ENCODE results near the gene CLDN20.

CLDN20 gene

DNA sequence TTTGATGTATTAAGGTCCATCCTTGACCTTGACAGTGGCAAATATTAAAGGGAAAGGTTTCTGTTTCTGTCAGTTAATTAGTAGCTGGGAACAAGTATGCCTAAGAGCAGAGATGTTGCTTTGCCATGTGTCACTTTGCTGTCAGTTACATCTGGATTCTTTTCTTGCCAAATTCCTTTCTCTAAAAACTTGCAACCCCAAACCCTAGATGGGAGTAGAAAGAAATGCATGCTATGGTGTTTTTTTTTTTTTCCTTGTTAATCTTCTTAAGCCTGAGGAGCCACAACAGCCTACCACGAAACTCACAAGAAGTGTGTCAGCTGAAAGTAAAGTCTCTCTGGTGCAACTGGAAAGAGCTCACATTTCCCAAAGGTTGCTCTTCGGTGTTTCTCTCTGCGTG, 18.0 kb upstream of the CLDN20 start:
- DNase-seq, result no peak

DNA sequence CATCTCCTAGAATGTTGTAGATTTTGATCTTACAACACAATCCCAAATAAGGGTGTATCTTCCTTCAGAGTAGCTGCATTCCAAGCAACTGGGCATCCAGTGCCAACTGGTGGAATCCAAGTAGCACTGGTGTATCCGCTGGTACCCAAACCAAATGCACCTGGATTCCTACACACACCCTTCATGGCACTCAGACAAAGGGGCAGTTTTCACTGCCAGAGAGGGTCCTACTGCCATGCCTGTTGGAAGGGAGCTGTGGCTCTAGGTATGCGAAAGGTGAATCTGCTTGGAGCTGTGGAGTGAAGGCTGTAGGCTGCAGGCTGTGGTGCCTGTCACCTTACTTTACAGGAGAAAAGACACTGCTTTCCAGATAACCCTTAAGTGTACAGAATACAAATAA, 17.0 kb upstream of the CLDN20 start:
- DNase-seq, result no peak

DNA sequence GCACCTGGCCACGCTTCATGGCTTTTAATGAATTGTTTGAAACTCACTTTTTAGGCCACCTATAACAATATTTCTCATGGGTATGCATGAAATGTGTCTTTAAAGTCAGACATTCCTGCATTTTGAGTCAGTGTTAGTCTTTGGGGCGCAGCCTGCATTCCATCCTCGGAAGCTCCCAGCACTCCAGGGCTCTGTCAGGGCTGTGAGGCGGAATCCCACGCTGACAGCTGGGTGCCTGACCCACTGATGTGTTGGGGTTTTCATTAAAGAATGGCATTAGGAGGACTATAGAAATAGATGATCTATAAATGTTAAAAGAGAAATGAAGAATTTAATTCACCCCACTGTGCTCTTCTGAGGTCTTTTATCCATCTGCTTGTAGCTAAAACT, 16.2 kb upstream of the CLDN20 start:
- DNase-seq, result no peak

DNA sequence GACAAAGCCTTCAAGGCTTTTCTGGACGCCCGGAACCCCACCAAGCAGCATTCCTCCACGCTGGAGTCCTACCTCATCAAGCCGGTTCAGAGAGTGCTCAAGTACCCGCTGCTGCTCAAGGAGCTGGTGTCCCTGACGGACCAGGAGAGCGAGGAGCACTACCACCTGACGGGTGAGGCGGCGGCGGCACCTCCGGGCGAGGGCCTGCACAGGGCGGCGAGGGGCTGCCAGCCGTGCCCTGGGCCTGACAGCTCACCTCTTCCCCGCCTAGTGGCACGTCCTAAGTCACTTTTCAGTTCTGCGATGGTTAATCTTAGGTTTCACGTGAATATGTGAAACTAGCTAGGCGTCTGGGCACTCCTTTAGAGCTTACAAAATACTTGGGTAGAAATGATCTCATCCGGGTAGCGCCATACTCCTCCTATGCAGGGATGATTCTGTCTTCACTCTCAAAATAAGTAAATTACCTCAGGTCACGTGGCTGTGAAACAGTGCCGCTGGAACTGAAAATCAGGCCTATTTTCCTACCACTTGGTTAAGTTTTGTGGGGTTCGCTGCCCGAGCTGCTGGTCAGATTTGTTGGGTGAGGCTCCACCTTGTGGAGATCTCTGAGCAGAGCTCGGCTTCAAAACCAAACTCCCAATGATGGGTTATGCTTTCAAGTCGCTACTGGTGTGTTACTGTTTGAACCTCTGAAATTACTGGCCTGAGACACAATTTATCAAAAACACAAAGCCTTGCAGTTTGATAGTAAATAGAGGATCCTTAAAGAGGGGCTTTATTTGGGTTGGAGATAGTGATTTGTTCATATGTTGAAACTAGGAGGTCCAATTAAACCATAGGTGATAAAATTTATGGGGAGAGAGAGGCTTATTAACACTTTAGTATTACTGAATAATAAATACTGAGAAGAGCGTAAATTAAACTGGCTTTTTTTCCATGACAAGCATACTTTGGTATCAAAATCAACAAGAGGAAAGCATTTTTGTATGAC, 15.5 kb upstream of the CLDN20 start:
- DNase-seq, result no peak

DNA sequence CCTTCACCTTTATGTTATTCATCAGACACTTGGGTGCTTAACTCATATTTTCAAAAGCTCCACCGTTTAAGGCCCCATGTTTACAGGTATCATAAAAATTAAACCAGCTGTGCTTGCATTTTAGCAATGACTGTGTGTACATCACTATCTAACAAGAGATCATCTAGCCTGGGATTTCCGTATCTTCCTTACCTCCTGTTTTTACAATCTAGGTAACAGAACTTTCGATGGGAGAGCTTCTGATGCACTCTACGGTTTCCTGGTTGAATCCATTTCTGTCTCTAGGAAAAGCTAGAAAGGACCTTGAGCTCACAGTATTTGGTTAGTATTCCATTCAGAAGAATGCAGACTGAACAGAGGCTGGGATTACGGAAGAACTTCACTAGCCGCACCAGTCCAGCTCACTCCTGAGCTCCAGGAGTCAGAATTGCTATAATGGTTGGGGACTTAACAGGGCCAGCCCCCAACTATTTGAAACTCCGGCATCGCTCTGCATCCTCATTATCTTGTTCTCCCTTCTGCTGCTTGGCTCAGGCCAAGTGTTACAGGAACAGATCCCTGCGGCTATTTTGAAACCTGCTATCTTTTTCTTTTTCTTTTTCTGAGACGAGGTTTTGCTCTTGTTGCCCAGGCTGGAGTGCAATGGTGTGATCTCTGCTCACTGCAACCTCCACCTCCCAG, 13.0 kb upstream of the CLDN20 start:
- DNase-seq, result no peak

DNA sequence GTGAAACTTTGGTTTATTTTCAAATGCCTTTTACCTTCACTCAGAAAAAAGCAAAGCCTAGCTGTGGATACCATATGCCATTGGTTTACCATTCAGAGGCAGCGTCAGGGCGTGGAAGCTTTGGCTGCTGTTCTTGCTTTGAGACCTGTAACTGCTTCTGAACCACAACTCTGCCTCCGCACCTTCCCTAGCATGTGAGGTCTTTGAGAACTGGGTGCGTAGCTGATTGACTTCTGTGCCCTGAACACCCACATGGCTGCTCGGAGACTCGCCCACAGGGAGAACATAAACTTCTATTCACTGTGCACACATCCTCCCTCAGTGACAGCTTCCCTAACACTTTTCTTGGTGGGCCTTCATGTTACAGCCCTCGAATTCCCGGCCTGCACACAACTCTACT, 11.2 kb upstream of the CLDN20 start:
- DNase-seq, result no peak

DNA sequence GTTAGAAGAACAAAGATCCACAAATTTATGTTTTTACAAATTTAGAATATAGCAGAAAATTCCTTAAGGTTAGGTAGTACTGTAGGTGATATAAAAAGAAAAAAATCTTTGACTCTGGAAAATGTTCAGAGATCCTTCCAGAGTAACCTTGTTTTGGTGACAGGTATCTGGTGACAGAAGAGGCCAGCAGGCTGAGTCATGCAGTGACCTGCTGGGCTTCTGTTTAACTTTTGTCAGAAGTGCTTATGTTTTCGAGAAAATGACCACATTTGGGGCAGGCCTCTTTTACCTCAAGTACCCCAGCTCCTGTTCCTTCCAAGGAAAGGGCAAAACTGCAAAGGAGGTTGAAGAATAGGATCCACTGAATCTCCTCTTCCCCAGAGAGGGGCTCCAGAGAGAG, 10.5 kb upstream of the CLDN20 start:
- DNase-seq, result no peak

DNA sequence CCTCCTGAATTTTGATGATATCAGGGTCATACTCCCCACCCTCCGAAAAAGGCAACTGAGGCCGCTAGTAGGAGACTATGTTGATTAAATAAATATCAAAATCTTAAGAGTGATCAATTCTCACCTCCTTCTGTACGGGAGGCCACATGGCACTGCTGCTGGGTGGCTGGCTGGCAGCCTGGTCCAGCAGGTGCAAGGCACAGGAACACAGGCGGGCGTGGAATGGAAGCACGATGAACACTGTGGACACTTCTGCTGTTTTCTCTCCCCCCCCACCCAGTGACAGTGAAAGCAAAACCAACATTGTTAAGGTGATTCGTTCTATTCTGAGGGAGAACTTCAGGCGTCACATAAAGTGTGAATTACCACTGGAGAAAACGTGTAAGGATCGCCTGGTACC, 9.7 kb upstream of the CLDN20 start:
- DNase-seq, result no peak

DNA sequence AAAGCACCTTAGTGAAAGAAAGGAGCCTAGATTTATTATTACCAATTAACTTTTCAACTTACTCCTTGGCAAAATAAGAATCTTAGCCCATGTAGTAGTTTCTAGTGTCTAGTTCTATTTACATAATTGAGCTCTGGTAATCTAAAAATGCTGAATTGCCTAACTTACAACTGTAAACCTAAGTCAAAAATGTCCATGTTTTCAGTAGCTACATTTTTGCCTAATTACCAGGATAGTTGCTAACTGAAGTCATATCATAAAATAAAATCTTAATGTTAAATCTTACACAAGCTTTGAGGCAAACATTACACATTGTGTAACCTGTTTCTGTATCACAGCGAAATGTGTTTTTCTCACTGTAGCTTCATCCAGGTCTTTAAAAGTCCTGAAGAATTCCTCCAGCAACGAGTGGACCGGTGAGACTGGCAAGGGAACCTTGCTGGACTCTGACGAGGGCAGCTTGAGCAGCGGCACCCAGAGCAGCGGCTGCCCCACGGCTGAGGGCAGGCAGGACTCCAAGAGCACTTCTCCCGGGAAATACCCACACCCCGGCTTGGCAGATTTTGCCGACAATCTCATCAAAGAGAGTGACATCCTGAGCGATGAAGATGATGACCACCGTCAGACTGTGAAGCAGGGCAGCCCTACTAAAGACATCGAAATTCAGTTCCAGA, 7.6 kb upstream of the CLDN20 start:
- no peak for DNase-seq

DNA sequence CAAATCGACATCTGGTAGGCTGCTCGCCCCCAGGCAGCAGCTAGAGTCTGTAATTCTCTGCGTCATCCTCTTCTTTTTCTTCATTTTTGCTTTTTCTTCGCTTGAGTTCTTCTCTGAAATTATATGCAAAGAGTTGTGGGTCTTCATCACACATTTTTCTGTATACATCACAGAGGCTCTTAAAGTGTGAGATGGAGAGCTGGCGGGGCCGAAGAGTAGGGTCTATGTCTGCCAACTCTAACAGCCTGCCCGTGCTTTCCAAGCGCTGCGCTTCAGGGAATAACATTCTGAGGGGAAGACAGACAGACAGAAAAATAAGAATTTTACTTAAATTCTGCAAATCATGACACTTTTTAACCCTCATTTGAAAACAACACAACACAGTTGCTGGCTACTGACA, 6.0 kb upstream of the CLDN20 start:
- DNase-seq, result no peak

DNA sequence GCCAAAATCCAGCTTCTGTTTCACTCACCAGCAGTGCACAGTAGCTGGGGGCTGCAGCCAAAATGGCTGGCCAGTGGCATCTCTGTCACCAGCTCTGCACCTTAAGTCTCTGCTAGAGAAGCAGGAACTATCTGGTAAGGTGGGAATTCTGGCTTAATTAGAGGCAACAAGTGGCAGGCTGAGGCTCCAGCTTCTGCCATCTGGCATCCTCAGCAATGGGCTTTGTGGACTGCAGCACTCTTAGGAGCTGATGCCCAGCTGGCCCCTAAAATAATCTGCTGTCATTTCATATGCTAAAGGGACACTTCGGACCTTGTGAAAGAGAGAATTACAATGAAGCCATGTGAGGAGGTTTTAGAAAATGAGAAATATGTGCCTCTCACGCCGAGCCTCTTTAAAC, 4.6 kb upstream of the CLDN20 start:
- DNase-seq, result no peak

DNA sequence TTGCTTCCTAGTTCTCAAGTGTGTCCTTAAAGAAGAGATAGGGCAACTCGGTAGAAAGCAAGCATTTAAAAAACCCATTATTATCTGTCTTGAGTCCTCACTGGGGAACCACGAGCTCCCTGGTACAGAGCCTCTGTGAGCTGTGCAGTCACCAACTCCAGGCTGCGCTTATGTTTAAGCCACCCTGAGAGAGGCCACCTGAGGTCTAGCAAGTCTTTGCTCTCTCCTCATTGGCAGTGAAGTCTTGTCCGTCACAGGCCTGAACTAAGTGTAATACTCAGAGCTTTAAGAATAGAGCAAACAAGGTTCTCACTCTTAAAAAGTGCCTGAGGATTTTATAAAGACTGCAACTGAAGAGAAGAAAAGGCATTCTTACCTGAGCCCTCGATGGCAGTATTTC, 3.9 kb upstream of the CLDN20 start:
- DNase-seq, result no peak

DNA sequence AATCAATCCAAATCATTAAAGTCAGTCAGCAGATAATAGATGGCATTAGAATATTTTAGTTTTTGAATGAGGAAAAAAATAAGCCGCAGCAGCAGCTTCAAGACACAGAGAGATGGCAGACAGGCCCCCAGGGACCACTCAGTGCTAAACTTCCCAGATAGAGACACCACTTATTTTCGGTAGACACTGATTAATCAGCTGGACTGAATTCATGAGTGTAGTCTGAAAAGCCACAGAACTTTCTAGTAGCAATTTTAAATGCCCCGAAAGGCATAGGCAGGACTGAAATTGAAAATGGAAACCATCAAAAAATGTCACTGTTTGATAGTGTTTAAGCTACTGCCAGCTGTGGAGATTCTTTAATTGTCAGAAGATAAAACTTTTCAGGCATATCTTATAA, 3.1 kb upstream of the CLDN20 start:
- no peak for DNase-seq

DNA sequence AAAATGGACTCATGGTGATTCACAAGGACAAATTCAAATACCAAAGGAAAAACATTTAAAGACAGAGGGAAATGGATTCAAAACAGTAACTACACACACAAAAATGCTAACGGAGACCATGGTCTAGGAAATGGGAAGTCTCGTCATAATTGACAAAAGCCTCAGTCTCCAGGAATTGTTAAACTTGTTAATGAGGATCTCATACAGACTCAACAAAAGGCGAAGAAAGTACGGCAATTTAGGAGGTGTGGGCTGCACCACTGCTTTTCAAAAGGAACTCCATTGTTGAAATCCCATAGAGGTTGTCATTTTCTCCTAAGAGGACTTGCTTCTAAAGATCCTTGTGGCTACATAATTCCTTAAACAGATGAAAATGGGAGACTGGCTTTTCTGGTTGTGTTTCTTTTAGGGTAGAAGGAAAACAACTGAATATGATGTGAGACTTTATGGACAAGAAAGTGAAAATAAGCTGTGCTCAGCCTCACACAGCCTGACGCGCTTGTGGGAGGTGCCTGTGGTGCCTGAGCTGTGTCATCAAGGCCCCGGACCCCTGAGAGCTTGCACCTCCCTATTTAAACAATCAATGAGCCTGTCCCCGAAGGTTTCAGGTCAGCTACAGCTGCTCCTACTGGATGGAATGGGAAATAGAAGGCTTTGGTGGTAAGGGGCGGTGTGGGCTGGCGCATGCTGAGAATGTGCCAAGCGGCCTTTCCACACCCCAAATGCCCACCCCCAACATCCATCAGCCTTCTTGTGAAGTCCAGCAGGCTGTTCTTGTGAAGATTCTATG, 2.5 kb upstream of the CLDN20 start:
- no peak for DNase-seq

DNA sequence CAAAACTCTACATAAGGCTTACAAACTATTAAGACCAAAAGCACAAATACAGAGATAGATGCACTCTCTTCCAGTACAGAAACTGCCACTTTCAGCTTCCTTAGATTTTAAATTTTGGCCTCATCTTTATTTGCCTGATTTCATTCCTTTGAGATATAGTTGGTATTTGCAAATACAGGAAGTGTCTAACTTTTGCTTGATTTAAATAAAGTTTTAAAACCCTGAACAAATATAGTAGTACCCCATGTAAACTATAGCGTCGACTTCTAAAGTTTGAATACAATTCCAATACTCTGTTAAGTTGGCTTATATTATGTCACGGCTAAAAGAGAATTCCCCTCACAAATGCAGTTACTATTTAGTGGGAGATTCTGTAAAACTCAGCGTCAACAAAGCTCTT, 1.2 kb upstream of the CLDN20 start:
- DNase-seq, result no peak

DNA sequence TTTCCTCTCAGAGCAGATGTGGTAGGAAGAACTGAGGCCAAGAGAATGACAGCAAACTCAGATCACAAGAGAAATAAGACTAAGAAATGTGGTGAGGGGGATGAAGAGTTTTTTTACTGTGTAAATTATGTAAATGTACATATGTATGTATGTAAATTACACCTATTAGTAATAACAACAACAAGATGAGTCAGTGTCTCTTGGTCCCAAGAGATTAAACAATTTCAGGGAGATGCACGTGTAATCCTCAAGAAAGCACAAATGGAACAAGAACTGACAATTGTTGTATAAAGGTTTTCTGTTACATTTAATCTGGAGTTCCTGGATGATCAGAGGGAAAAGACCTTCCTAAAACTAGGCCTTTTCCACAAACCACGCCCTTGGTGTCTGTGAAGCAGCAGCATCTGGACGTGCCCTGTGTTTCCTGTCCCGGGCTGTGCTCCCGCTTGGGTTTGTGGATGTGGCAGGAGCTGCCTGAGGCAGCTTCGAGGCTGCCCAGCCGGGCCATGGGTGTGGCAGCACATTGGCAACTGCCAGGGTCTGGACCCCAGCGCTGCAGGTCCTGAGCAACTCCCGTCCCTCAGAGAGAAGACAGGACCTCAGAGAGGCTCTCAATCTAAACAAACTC, 994 bp downstream of the CLDN20 start:
- DNase-seq, result no peak

DNA sequence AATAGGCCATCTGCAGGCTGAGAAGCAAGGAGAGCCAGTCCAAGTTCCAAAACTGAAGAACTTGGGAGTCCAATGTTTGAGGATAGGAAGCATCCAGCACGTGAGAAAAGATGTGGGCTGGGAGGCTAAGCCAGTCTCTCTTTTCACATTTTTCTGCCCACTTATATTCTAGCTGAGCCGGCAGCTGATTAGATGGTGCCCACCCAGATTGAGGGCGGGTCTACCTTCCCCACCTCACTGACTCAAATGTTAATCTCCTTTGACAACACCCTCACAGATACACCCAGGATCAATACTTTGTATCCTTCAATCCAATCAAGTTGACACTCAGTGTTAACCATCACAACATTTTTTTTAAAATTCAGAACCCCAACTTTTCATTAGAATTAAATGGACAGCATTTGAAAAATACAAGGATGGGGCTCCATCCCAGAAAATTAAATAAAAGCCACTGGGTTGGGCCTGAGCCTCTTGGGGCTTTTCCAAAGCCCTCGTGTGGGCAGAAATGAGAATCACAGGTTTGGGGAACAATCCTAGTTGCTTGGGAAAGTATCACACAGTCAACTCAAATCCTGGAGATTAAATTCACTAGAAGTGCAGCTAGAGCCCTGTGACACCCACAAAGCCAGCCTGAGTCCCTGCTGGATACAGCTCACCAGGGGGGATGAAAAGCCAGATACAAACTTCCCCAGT, 2.2 kb downstream of the CLDN20 start:
- no peak for DNase-seq

DNA sequence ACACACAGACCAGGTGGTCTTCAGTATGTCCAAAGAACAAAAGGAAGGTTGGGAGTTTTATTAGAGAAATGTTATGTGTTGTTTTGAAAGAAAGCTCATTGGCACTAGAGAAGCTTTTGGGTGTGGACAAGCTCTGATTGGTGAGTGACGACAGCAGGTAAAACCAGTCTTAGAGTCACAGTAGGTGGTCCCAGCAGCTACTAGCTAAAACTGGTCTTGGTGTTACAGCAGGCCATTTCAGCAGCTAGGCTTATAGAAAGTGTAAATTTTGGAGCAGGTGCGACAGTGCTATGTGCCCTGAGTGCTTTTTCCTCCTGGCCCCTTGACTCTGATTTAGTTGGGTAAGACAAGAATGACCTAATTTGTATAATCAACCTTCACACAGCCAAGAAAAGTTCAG, 3.6 kb downstream of the CLDN20 start:
- DNase-seq, result no peak

DNA sequence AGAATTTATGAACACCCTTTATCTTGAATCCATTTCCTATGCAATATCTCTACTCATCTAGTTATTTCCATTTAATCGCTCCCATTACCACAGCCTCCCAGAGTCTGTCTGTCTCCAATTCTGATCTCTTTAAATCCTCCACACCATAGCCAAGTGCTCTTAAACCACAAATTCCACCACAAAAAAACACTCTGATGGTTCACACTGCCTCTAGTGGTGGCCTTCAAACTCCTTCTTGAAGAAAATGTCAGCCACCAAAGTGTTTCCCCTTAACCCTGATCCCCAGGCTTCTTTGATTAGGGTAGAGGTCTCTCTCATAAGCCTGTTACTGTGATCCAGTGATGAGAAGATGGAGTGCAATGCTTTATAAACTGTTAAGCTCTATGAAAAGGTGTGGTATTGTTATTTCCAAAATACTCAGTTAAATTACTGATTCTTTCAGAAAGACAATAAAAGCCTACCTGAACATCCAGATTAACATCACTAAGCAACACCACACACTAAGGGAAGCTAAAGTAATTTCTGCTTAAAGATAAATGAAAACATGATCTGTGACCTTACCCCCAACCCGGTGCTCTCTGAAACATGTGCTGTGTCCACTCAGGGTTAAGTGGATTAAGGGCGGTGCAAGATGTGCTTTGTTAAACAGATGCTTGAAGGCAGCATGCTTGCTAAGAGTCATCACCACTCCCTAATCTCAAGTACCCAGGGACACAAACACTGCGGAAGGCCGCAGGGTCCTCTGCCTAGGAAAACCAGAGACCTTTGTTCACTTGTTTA, 4.5 kb downstream of the CLDN20 start:
- DNase-seq, result peak; percentile 18

DNA sequence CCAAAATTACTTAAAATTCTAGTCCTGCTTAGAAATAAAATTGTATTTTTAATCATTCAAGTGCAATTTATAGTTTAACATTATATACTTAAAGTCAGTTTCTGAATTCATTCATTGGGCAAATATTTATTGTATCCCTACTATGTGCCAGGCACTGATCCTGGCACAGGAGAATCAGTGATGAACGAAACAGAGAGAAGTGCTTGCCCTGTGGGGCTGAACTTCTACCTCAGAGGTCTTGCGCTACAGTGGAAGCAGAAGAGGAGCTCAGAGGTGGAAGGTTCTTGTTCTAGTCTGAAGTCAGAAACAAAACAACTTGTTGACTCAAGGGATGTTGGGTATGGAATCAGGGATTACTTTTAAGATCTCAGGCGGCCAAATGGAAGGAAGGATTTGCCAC, 6.0 kb downstream of the CLDN20 start:
- no peak for DNase-seq

DNA sequence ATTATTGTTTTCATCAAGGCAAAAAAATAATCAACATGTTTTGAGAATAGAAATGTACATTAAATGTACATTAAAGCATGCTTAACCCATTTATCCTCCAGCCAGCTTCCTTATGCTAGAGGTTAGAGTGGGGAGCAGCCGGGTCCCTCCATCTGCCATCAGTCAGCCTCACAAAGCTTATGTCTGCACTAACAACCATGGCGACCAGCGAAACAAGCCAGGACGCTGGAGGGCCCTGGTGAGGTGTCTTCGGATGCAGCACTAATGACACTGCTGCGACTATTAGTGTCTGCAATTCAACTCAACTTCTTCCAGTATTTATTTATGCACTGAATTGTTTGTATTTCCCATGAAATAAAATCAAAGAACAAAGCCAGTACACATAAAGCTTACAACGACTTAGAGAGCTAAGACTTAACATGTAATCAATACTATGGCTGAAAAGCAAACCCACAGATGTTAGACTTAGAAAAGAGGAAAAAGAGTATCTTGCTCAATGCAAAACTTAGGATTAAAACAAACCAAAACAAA, 6.8 kb downstream of the CLDN20 start:
- no peak for DNase-seq

Data from DMS79 (cell line).